Right cardiac atrium (tissue), 5 donors: ENCODE measurements around the gene HGF. TPM values are rescaled to one million over a fixed set of nuclear protein-coding genes. Genes with fewer than 3 reads are reported as not detected.

ENCODE experiments used
- ATAC-seq, 2 donors: fragments of 200-7000 bp; cut with Tn5 transposase; one replicate each; pipeline versions ENCODE4 v1.8.0 to v1.9.1; 2020; ENCODE audit warnings: moderate library complexity in 2 of 2, mild to moderate bottlenecking in 1 of 2
- DNase-seq, 3 donors: peaks; one replicate each; pipeline ENCODE4 v3.0.0-alpha.2; 2020
- H3K27ac ChIP-seq: one replicate; pipeline ENCODE4 v1.5.1; 2013; ENCODE audit warnings: mild to moderate bottlenecking, low read length, control low read depth, moderate library complexity
- H3K27me3 ChIP-seq: one replicate; pipeline ENCODE4 v1.6.1; 2013; ENCODE audit not compliant: control insufficient read depth, insufficient read depth
- H3K4me1 ChIP-seq: one replicate; pipeline ENCODE4 v1.6.1; 2013; ENCODE audit warnings: low read length; ENCODE audit not compliant: control insufficient read depth, insufficient read depth
- H3K4me3 ChIP-seq: one replicate; pipeline ENCODE4 v1.5.1; 2013; ENCODE audit warnings: low read length, control low read depth
- H3K9me3 ChIP-seq: one replicate; pipeline ENCODE4 v1.6.1; 2013; ENCODE audit warnings: low read length; ENCODE audit not compliant: control insufficient read depth
- WGBS: extraction: QIAGEN DNeasy Blood & Tissue Kit; methylation state at CpG from one replicate; pipeline ENCODE4 v1.1.7; 2013; 5-methylcytosine and 5-hydroxymethylcytosine counted together
- intact Hi-C, 4 donors: fragments of 100-400 bp; cut with DNase I; formaldehyde crosslinking; loops; one replicate each; pipeline versions ENCODE4 v1.11.0 to v1.14.0; 2022 to 2023
- polyA plus RNA-seq: library from polyadenylated mRNA; stranded (reverse); fragments of 200-250 nt; gene quantifications from one replicate; pipeline ENCODE4 v1.2.3, GENCODE V29; 2013
- total RNA-seq, 4 donors: library from RNA; stranded (reverse); fragmentation: NEBNext Ultra II Directional; extraction: Animal tissue kit (Norgen Biotek cat#: 25700); gene quantifications; one replicate each; pipeline ENCODE4 v1.2.1, GENCODE V29; 2021
- donor health status: healthy with polysubstance abuse.
- donor health status: DM: no; HTN: yes; CAD: no.
- donor health status: DM: no; HTN: no; CAD: no.
- donor health status: DM: no; HTN: yes; CAD: no; lungs with severe emphysema.
- donor health status: DM: yes; HTN: yes; CAD: no.

HGF gene
- total and polyA plus RNA-seq, 5 donors: 1.4 to 6.1 (median 3.9) TPM

DNA sequence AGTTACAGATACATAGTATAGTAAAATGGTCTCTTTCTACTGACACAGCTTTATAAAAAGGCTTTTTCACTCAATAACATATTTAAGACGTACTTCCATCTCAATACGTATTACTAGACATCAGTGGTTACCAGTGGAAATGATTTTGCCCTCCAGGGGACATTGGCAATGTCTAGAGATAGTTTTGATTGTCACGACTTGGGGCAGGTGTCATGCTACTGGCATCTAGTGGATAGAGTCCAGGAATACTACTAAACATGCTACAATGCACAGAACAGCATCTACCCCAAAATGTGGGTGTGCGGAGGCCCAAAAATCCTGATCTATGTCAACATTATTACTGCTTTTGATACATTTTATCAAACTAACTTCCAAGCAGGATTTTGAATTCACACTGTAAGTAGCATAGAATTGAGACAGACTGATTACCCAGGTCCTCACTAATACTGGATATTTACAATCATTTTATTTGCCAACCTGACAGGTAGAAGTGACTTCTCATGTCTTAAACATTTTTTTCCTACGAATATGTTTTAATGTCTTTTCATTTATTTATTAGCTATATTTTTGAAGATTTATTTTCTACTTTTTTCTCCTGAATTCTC lies 53.8 kb downstream of the HGF start:
- no peaks in the 10 kb centered on the region for H3K9me3 ChIP-seq
- intact Hi-C loops: no loop called here
- H3K27ac ChIP-seq: no peak overlapping the region
- H3K27me3 ChIP-seq: no peaks in the 10 kb centered on the region
- 63% methylated on average over 5 of the region's 5 CpGs for WGBS
- H3K4me1 ChIP-seq: no peaks in the 10 kb centered on the region
- ATAC-seq: no peak
- H3K4me3 ChIP-seq: no peak overlapping the region
- DNase-seq: no peak

GRCh38 chr7:81714306-81714705 lies 55.5 kb downstream of the HGF start:
- no peak overlapping the region for H3K27ac ChIP-seq
- intact Hi-C loops: no loop called here
- DNase-seq: no peak
- WGBS: 78% methylated on average over 1 of the region's 1 CpG
- no peaks in the 10 kb centered on the region for H3K4me1 ChIP-seq
- no peaks in the 10 kb centered on the region for H3K27me3 ChIP-seq
- H3K4me3 ChIP-seq: no peak overlapping the region
- H3K9me3 ChIP-seq: no peaks in the 10 kb centered on the region
- ATAC-seq: no peak

DNA sequence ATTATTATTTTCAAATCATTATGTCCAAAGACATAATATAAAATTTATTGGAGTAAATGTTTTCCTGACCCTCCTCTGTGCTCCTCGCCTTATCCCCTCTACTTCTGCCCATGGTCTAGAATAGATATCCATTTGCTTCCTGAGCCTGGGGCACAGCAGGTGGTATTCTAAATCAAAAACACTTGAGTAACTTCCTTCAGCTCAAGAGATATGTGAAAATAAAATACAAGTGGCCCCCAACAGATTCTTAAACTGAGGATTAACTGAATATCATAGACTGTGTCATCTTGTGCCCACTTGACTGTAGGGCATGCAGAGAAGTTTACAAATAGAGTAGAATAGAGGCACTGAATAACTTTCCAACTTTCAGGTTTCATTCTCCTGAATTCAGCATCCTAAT lies 59.1 kb downstream of the HGF start:
- ATAC-seq: no peak
- Histone ChIP-seq H3K4me3 (no peak overlapping the region), H3K27ac (no peak overlapping the region), H3K4me1 (no peaks in the 10 kb centered on the region), H3K27me3 (no peaks in the 10 kb centered on the region), H3K9me3 (no peaks in the 10 kb centered on the region)
- DNase-seq: no peak
- WGBS: 98% methylated on average over 1 of the region's 1 CpG
- intact Hi-C loops: no loop called here

DNA sequence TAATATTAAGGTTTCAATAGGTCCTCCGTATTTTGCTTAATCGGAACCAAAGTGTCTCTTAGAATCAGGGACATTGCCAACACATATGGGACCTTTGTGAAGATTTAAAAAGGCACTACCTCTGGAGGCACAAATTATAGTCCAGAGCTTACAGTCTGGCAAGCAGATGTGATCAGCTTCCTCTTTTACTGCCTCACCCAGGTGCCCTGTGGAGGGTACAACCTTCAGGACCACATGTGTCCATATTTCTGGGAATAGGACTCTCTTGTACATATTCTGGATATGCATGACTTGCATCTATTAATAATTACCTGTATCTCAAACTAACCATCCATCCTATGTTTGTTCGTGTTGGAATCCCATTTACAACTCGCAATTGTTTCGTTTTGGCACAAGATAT lies 60.0 kb downstream of the HGF start:
- Histone ChIP-seq H3K27me3 (no peaks in the 10 kb centered on the region), H3K9me3 (no peaks in the 10 kb centered on the region), H3K4me1 (no peaks in the 10 kb centered on the region), H3K27ac (no peak overlapping the region), H3K4me3 (no peak overlapping the region)
- no peak for DNase-seq
- 93% methylated on average over 5 of the region's 5 CpGs for WGBS
- no peak for ATAC-seq
- intact Hi-C loops: no loop called here

DNA sequence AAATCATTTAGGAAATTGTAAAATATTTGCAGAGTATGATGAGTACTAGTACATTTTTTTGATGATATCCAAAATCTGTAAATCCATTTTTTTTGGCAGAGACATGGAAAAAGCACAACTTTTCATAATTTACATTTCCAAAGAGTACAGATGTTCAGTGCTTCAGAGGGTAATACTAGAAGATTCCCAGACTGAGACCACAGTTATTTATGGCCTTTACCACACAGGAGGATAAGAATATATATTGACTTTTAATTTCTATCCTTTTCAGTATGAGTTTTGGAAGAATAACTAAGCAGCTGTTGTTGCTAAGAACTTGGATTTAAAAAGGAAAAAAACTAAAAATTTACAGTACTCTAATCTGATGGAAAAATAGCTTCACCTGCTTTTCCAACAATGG lies 61.9 kb downstream of the HGF start:
- no peak for ATAC-seq
- no peak overlapping the region for H3K4me3 ChIP-seq
- no peaks in the 10 kb centered on the region for H3K9me3 ChIP-seq
- no peak overlapping the region for H3K27ac ChIP-seq
- no peaks in the 10 kb centered on the region for H3K27me3 ChIP-seq
- no peak for DNase-seq
- H3K4me1 ChIP-seq: no peaks in the 10 kb centered on the region
- intact Hi-C loops: no loop called here

DNA sequence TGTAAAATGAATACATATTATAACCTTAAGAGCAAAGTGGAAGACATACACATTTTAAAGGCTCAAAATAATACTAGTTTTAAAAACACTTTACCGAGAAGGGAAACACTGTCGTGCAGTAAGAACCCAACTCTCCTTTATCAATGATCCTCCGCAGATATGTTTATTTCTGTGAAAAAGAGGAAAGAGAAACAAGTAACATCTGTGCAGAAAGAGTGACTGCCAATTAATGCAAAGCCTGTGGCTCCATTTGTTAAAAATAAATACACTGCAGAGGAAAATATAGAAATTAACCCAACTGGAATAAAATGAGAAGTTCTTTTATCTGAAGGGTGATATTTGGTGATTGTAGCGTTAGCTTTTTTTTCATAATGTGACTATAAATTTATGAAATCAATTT lies 62.7 kb downstream of the HGF start:
- Histone ChIP-seq H3K4me1 (no peaks in the 10 kb centered on the region), H3K9me3 (no peaks in the 10 kb centered on the region), H3K27me3 (no peaks in the 10 kb centered on the region), H3K27ac (no peak overlapping the region), H3K4me3 (no peak overlapping the region)
- intact Hi-C loops: no loop called here
- DNase-seq: no peak
- WGBS: 65% methylated on average over 4 of the region's 4 CpGs
- ATAC-seq: no peak

- no peaks in the 10 kb centered on the region for H3K9me3 ChIP-seq
- ATAC-seq: no peak
- no peaks in the 10 kb centered on the region for H3K4me1 ChIP-seq
- H3K27me3 ChIP-seq: no peaks in the 10 kb centered on the region
- 81% methylated on average over 2 of the region's 2 CpGs for WGBS
- no peak for DNase-seq
- no peak overlapping the region for H3K27ac ChIP-seq
- no peak overlapping the region for H3K4me3 ChIP-seq
- intact Hi-C loops: no loop called here
Measured at GRCh38 chr7:81705206-81705605, 64.6 kb downstream of the HGF start.

GRCh38 chr7:81704595-81704994 lies 65.3 kb downstream of the HGF start:
- no peak for ATAC-seq
- no peak overlapping the region for H3K4me3 ChIP-seq
- no peaks in the 10 kb centered on the region for H3K27me3 ChIP-seq
- H3K4me1 ChIP-seq: no peaks in the 10 kb centered on the region
- WGBS: 58% methylated on average over 3 of the region's 3 CpGs
- intact Hi-C loops: no loop called here
- H3K9me3 ChIP-seq: no peaks in the 10 kb centered on the region
- no peak for DNase-seq
- H3K27ac ChIP-seq: no peak overlapping the region

GRCh38 chr7:81698965-81699364 lies 70.9 kb downstream of the HGF start:
- Histone ChIP-seq H3K9me3 (no peaks in the 10 kb centered on the region), H3K27me3 (no peaks in the 10 kb centered on the region), H3K27ac (no peak overlapping the region), H3K4me1 (no peaks in the 10 kb centered on the region), H3K4me3 (no peak overlapping the region)
- intact Hi-C loops: no loop called here
- no peak for ATAC-seq
- DNase-seq: no peak

DNA sequence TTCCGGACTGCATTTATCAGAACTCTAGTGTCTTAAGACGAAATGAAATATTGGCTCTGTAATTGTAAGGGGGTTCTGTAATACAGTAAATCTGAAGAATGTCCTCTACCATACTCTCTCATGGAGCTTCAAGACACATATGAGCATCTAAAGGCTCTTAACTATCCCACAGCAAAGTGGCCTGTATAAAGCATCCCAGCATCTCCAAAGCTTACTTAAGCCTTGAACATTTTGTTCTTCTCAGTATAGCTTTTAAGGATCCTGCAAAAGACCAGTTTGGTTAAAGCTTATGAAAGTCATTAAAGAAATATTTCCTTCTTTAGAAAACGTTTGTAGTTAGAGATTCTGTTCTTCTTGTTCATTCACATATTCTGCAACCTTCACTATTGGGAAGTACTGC lies 75.1 kb downstream of the HGF start:
- no peak for ATAC-seq

GRCh38 chr7:81693894-81694293 lies 76.0 kb downstream of the HGF start:
- intact Hi-C loops: no loop called here
- DNase-seq: no peak
- no peaks in the 10 kb centered on the region for H3K4me1 ChIP-seq
- no peaks in the 10 kb centered on the region for H3K27me3 ChIP-seq
- no peak for ATAC-seq
- H3K4me3 ChIP-seq: no peak overlapping the region
- H3K27ac ChIP-seq: no peak overlapping the region
- H3K9me3 ChIP-seq: no peaks in the 10 kb centered on the region
- 66% methylated on average over 1 of the region's 1 CpG for WGBS

More for the DNA sequence above, 75.1 kb downstream of the HGF start:
- no peak overlapping the region for H3K27ac ChIP-seq
- no peaks in the 10 kb centered on the region for H3K4me1 ChIP-seq
- WGBS: 62% methylated on average over 3 of the region's 3 CpGs
- no peaks in the 10 kb centered on the region for H3K27me3 ChIP-seq
- DNase-seq: no peak
- no peak overlapping the region for H3K4me3 ChIP-seq
- intact Hi-C loops: no loop called here
- H3K9me3 ChIP-seq: no peaks in the 10 kb centered on the region

GRCh38 chr7:81693080-81693479 lies 76.8 kb downstream of the HGF start:
- ATAC-seq (no peak), DNase-seq (no peak)
- Histone ChIP-seq H3K27ac (no peak overlapping the region), H3K27me3 (no peaks in the 10 kb centered on the region), H3K4me3 (no peak overlapping the region), H3K4me1 (no peaks in the 10 kb centered on the region), H3K9me3 (no peaks in the 10 kb centered on the region)
- intact Hi-C loops: no loop called here
- 86% methylated on average over 2 of the region's 2 CpGs for WGBS
